Activated CD4-positive, alpha-beta T cell treated with anti-CD3 and anti-CD28 coated beads, Interleukin-2, amount 10 ng/mL, durations not matched to agents 24 days and 14 days (primary cell): ENCODE data around the gene PGGT1B. TPM values are rescaled to one million over a fixed set of nuclear protein-coding genes. Genes with fewer than 3 reads are reported as not detected.
"Not testable (repeated sequence)": the region's sequence is repeated elsewhere in the genome, so short reads cannot be mapped to it uniquely, and the experiment has no call there.

Experiments used
- DNase-seq: peaks from one replicate; pipeline ENCODE4 v3.0.0; 2022
- H3K27ac Mint-ChIP-seq: one replicate; pipeline ENCODE4 v1.8.0; 2022; ENCODE audit warnings: mild to moderate bottlenecking, mixed read lengths
- H3K27me3 Mint-ChIP-seq: one replicate; pipeline ENCODE4 v1.8.0; 2022; ENCODE audit warnings: mixed read lengths
- H3K36me3 Mint-ChIP-seq: one replicate; pipeline ENCODE4 v1.8.0; 2022; ENCODE audit warnings: low read depth, mild to moderate bottlenecking, mixed read lengths
- H3K4me1 Mint-ChIP-seq: one replicate; pipeline ENCODE4 v1.8.0; 2021; ENCODE audit warnings: mixed read lengths
- H3K4me3 Mint-ChIP-seq: one replicate; pipeline ENCODE4 v1.8.0; 2022; ENCODE audit warnings: mild to moderate bottlenecking, moderate library complexity, mixed read lengths
- H3K9me3 Mint-ChIP-seq: one replicate; pipeline ENCODE4 v1.8.0; 2021; ENCODE audit warnings: mixed read lengths
- intact Hi-C: fragments of 100-400 bp; cut with micrococcal nuclease; formaldehyde crosslinking; loops from one replicate; pipeline ENCODE4 v1.15.1; 2023
- total RNA-seq: library from RNA; stranded (reverse); gene quantifications from 2 replicates; pipeline ENCODE4 v1.2.3, GENCODE V29; 2022

Gene PGGT1B
- total RNA-seq, 1 donor from 2014 or later = 42.0 TPM

- intact Hi-C loops = no loop called here
- Mint-ChIP-seq H3K4me3 (no peak overlapping the region), H3K4me1 (no peaks in the 10 kb centered on the region), H3K27ac (no peak overlapping the region), H3K9me3 (no peaks in the 10 kb centered on the region), H3K36me3 (no peaks in the 10 kb centered on the region), H3K27me3 (peaks cover 15% of the 10 kb centered on the region)
- no peak for DNase-seq
Observed at GRCh38 chr5:115274584-115274983, 11.9 kb upstream of the PGGT1B start.

- Mint-ChIP-seq H3K36me3 (no peaks in the 10 kb centered on the region), H3K9me3 (no peaks in the 10 kb centered on the region), H3K4me3 (no peak overlapping the region), H3K27me3 (peaks cover 13% of the 10 kb centered on the region), H3K4me1 (no peaks in the 10 kb centered on the region), H3K27ac (no peak overlapping the region)
- intact Hi-C loops = no loop called here
- DNase-seq = no peak
Observed at GRCh38 chr5:115272297-115272958, 9.8 kb upstream of the PGGT1B start.

- no peaks in the 10 kb centered on the region for H3K36me3 Mint-ChIP-seq
- H3K27ac Mint-ChIP-seq = no peak overlapping the region
- intact Hi-C loops = no loop called here
- no peak overlapping the region for H3K4me3 Mint-ChIP-seq
- H3K4me1 Mint-ChIP-seq = no peaks in the 10 kb centered on the region
- H3K27me3 Mint-ChIP-seq = peaks cover 13% of the 10 kb centered on the region
- no peaks in the 10 kb centered on the region for H3K9me3 Mint-ChIP-seq
- DNase-seq = no peak
Observed at GRCh38 chr5:115271295-115272050, 8.8 kb upstream of the PGGT1B start.

GRCh38 chr5:115267617-115268016 is 4.9 kb upstream of the PGGT1B start:
- Mint-ChIP-seq H3K4me3 (no peak overlapping the region), H3K27me3 (peaks cover 13% of the 10 kb centered on the region), H3K27ac (no peak overlapping the region), H3K9me3 (peaks cover 3% of the 10 kb centered on the region), H3K4me1 (peaks cover 5% of the 10 kb centered on the region), H3K36me3 (peaks cover 5% of the 10 kb centered on the region)
- DNase-seq = no peak
- intact Hi-C loops = no loop called here

GRCh38 chr5:115265220-115265619 is 2.5 kb upstream of the PGGT1B start:
- intact Hi-C loops = no loop called here
- peaks cover 20% of the 10 kb centered on the region for H3K4me1 Mint-ChIP-seq
- H3K27ac Mint-ChIP-seq = no peak overlapping the region
- no peak for DNase-seq
- peaks cover 3% of the 10 kb centered on the region for H3K9me3 Mint-ChIP-seq
- H3K4me3 Mint-ChIP-seq = no peak overlapping the region
- peaks cover 6% of the 10 kb centered on the region for H3K36me3 Mint-ChIP-seq
- H3K27me3 Mint-ChIP-seq = peaks cover 1% of the 10 kb centered on the region

GRCh38 chr5:115264786-115265185 is 2.1 kb upstream of the PGGT1B start:
- Mint-ChIP-seq H3K4me1 (peaks cover 23% of the 10 kb centered on the region), H3K27ac (no peak overlapping the region), H3K36me3 (peaks cover 6% of the 10 kb centered on the region), H3K27me3 (no peaks in the 10 kb centered on the region), H3K4me3 (no peak overlapping the region), H3K9me3 (peaks cover 3% of the 10 kb centered on the region)
- intact Hi-C loops = no loop called here
- DNase-seq = no peak

- peak overlapping the region; percentile 96 for H3K4me3 Mint-ChIP-seq
- peak overlapping the region; percentile 88 for H3K27ac Mint-ChIP-seq
- peaks cover 16% of the 10 kb centered on the region for H3K36me3 Mint-ChIP-seq
- intact Hi-C loops = loop anchor here (2.0 kb wide), 2 partner anchors 34 to 92 kb away; partner anchors contain the start of gene CCDC112
- H3K27me3 Mint-ChIP-seq = no peaks in the 10 kb centered on the region
- peaks cover 35% of the 10 kb centered on the region for H3K4me1 Mint-ChIP-seq
- DNase-seq = no peak
- H3K9me3 Mint-ChIP-seq = peaks cover 3% of the 10 kb centered on the region
Observed at GRCh38 chr5:115263078-115263380, 352 bp upstream of the PGGT1B start.

- no peak for DNase-seq
- Mint-ChIP-seq H3K9me3 (peaks cover 3% of the 10 kb centered on the region), H3K27me3 (no peaks in the 10 kb centered on the region), H3K36me3 (peaks cover 16% of the 10 kb centered on the region), H3K27ac (peak overlapping the region; percentile 88), H3K4me1 (peaks cover 37% of the 10 kb centered on the region), H3K4me3 (peak overlapping the region; percentile 96)
- intact Hi-C loops = loop anchor here (1.0 to 2.0 kb wide), 3 partner anchors 35 to 283 kb away; partner anchors contain the start of gene CCDC112
Observed at GRCh38 chr5:115262011-115262320, 711 bp downstream of the PGGT1B start.

- Mint-ChIP-seq H3K4me3 (no peak overlapping the region), H3K4me1 (peaks cover 38% of the 10 kb centered on the region), H3K36me3 (peaks cover 16% of the 10 kb centered on the region), H3K9me3 (peaks cover 3% of the 10 kb centered on the region), H3K27ac (no peak overlapping the region), H3K27me3 (no peaks in the 10 kb centered on the region)
- intact Hi-C loops = no loop called here
- DNase-seq = no peak
Observed at GRCh38 chr5:115260248-115260647, 2.4 kb downstream of the PGGT1B start.

- no peak overlapping the region for H3K4me3 Mint-ChIP-seq
- intact Hi-C loops = no loop called here
- no peak for DNase-seq
- H3K27ac Mint-ChIP-seq = no peak overlapping the region
- H3K4me1 Mint-ChIP-seq = peaks cover 39% of the 10 kb centered on the region
- no peaks in the 10 kb centered on the region for H3K27me3 Mint-ChIP-seq
- peaks cover 15% of the 10 kb centered on the region for H3K36me3 Mint-ChIP-seq
- no peaks in the 10 kb centered on the region for H3K9me3 Mint-ChIP-seq
Observed at GRCh38 chr5:115257981-115258380, 4.7 kb downstream of the PGGT1B start.

GRCh38 chr5:115249379-115249778 is 13.3 kb downstream of the PGGT1B start:
- DNase-seq, H3K4me3 Mint-ChIP-seq, H3K4me1 Mint-ChIP-seq, H3K36me3 Mint-ChIP-seq, H3K9me3 Mint-ChIP-seq, H3K27me3 Mint-ChIP-seq: not testable (repeated sequence)
- H3K27ac Mint-ChIP-seq = peak overlapping the region; percentile 63
- intact Hi-C loops = loop anchor here (5.0 kb wide), 1 partner anchor 1637 kb away; no protein-coding TSS in a partner anchor

- H3K27ac Mint-ChIP-seq = no peak overlapping the region
- H3K27me3 Mint-ChIP-seq = no peaks in the 10 kb centered on the region
- H3K9me3 Mint-ChIP-seq = no peaks in the 10 kb centered on the region
- intact Hi-C loops = loop anchor here (1.0 to 5.0 kb wide), 3 partner anchors 76 to 1634 kb away; no protein-coding TSS in a partner anchor
- peaks cover 12% of the 10 kb centered on the region for H3K4me1 Mint-ChIP-seq
- peaks cover 8% of the 10 kb centered on the region for H3K36me3 Mint-ChIP-seq
- H3K4me3 Mint-ChIP-seq = no peak overlapping the region
- DNase-seq = no peak
Observed at GRCh38 chr5:115246361-115246991, 16.2 kb downstream of the PGGT1B start.

- intact Hi-C loops = loop anchor here (2.0 kb wide), 1 partner anchor 35 kb away; no protein-coding TSS in a partner anchor
- H3K36me3 Mint-ChIP-seq = peaks cover 8% of the 10 kb centered on the region
- peaks cover 9% of the 10 kb centered on the region for H3K4me1 Mint-ChIP-seq
Observed at GRCh38 chr5:115243412-115243811, 19.3 kb downstream of the PGGT1B start.

More at GRCh38 chr5:115243412-115243811, 19.3 kb downstream of the PGGT1B start:
- Mint-ChIP-seq H3K27ac (peak overlapping the region; percentile 41), H3K9me3 (no peaks in the 10 kb centered on the region), H3K27me3 (no peaks in the 10 kb centered on the region), H3K4me3 (no peak overlapping the region)
- no peak for DNase-seq
